HFFc6 (cell line): Measurements from ENCODE around the gene TJP2. TPM values are rescaled to one million over a fixed set of nuclear protein-coding genes. Genes with fewer than 3 reads are reported as not detected.

Source experiments
- DNase-seq: peaks from one replicate; pipeline ENCODE4 v3.0.0-alpha.2; 2018
- H3K27ac Mint-ChIP-seq: 2 replicates; pipeline ENCODE4 v1.8.0; 2020; ENCODE audit warnings: mild to moderate bottlenecking, mixed read lengths
- H3K27me3 Mint-ChIP-seq: 2 replicates; pipeline ENCODE4 v1.8.0; 2021; ENCODE audit warnings: mild to moderate bottlenecking, moderate library complexity, mixed read lengths; ENCODE audit not compliant: insufficient read depth
- H3K36me3 Mint-ChIP-seq: 2 replicates; pipeline ENCODE4 v1.8.0; 2021; ENCODE audit warnings: low read depth, mixed read lengths
- H3K4me1 Mint-ChIP-seq: 2 replicates; pipeline ENCODE4 v1.8.0; 2020; ENCODE audit warnings: low read depth, mixed read lengths
- H3K4me3 Mint-ChIP-seq: 2 replicates; pipeline ENCODE4 v1.8.0; 2020; ENCODE audit warnings: mild to moderate bottlenecking, moderate library complexity, mixed read lengths
- H3K9me3 Mint-ChIP-seq: 2 replicates; pipeline ENCODE4 v1.8.0; 2020; ENCODE audit warnings: mild to moderate bottlenecking, mixed read lengths
- CTCF ChIP-seq: fragments of 200-600 bp; sonication (generic); IDR thresholded peaks from 2 replicates; pipeline ENCODE4 v1.5.0; 2021; ENCODE audit warnings: antibody characterized with exemption, mild to moderate bottlenecking
- total RNA-seq, 6 experiments: library from RNA; stranded (reverse); fragmentation: NEBNext Ultra II Directional; extraction: Animal tissue kit (Norgen Biotek cat#: 25700); gene quantifications; 2 replicates in 1 of 6; 3 replicates in 5 of 6; pipeline ENCODE4 v1.2.3, GENCODE V29; 2021

The TJP2 gene
- total RNA-seq, 6 experiments from 2014 or later: 25.3 to 50.4 (median 45.4) TPM

GRCh38 chr9:69292078-69292477 lies 118.0 kb downstream of the TJP2 start:
- peak; percentile 36; the same call in 1 of the 2 replicates for TF ChIP-seq CTCF
- Mint-ChIP-seq H3K4me1 (no peaks in the 10 kb centered on the region; the same call in 1 of the 2 replicates), H3K27ac (no peak overlapping the region), H3K27me3 (peaks cover 22% of the 10 kb centered on the region), H3K9me3 (peaks cover 5% of the 10 kb centered on the region; the same call in 1 of the 2 replicates), H3K36me3 (no peaks in the 10 kb centered on the region), H3K4me3 (no peak overlapping the region)
- no peak for DNase-seq

- H3K4me3 Mint-ChIP-seq: no peak overlapping the region
- peaks cover 22% of the 10 kb centered on the region for H3K27me3 Mint-ChIP-seq
- H3K27ac Mint-ChIP-seq: no peak overlapping the region
- peaks cover 5% of the 10 kb centered on the region; the same call in 1 of the 2 replicates for H3K9me3 Mint-ChIP-seq
- no peaks in the 10 kb centered on the region for H3K36me3 Mint-ChIP-seq
- no peak for DNase-seq
- no peak for TF ChIP-seq CTCF
- H3K4me1 Mint-ChIP-seq: no peaks in the 10 kb centered on the region; the same call in 1 of the 2 replicates
Observed at GRCh38 chr9:69293156-69293555, 119.1 kb downstream of the TJP2 start.

- no peak overlapping the region for H3K4me3 Mint-ChIP-seq
- H3K9me3 Mint-ChIP-seq: no peaks in the 10 kb centered on the region
- no peaks in the 10 kb centered on the region for H3K36me3 Mint-ChIP-seq
- no peaks in the 10 kb centered on the region; the same call in 1 of the 2 replicates for H3K4me1 Mint-ChIP-seq
- no peak overlapping the region for H3K27ac Mint-ChIP-seq
- peaks cover 10% of the 10 kb centered on the region for H3K27me3 Mint-ChIP-seq
- DNase-seq: no peak
- no peak for TF ChIP-seq CTCF
Observed at GRCh38 chr9:69295872-69296552, 121.9 kb downstream of the TJP2 start.

- no peak overlapping the region for H3K4me3 Mint-ChIP-seq
- H3K27ac Mint-ChIP-seq: no peak overlapping the region
- DNase-seq: no peak
- H3K4me1 Mint-ChIP-seq: no peaks in the 10 kb centered on the region; the same call in 1 of the 2 replicates
- peaks cover 13% of the 10 kb centered on the region for H3K27me3 Mint-ChIP-seq
- TF ChIP-seq CTCF: no peak
- H3K9me3 Mint-ChIP-seq: no peaks in the 10 kb centered on the region
- no peaks in the 10 kb centered on the region for H3K36me3 Mint-ChIP-seq
Observed at GRCh38 chr9:69297300-69297980, 123.4 kb downstream of the TJP2 start.

- peaks cover 13% of the 10 kb centered on the region for H3K27me3 Mint-ChIP-seq
- no peak for DNase-seq
- H3K4me3 Mint-ChIP-seq: no peak overlapping the region
- H3K27ac Mint-ChIP-seq: no peak overlapping the region
- TF ChIP-seq CTCF: no peak
- H3K4me1 Mint-ChIP-seq: no peaks in the 10 kb centered on the region; the same call in 1 of the 2 replicates
- no peaks in the 10 kb centered on the region for H3K9me3 Mint-ChIP-seq
- no peaks in the 10 kb centered on the region for H3K36me3 Mint-ChIP-seq
Observed at GRCh38 chr9:69299315-69299714, 125.2 kb downstream of the TJP2 start.
